ENCODE measurements around the gene PRKAR1B.

GRCh38 chr7:633381-634018 is 93.6 kb downstream of the PRKAR1B start:
- TF ChIP-seq GATA2 (IDR thresholded peaks at IDR 0.05; ENCODE audit: low read depth, low read length) = no peak
- no peak for TF ChIP-seq GATA3 (IDR thresholded peaks at IDR 0.05; ENCODE audit: low read depth, low read length)

Measured in SH-SY5Y (cell line).